ENCODE results near the gene EXOC6.

GRCh38 chr10:92816091-92816531, 32.2 kb upstream of the EXOC6 start:
- TF ChIP-seq POLR2AphosphoS5 (IDR thresholded peaks at IDR 0.05) (no peak), POLR2A (IDR thresholded peaks at IDR 0.05) (no peak), EP300 (IDR thresholded peaks at IDR 0.05) (no peak), CTCF (IDR thresholded peaks at IDR 0.05) (no peak)
